Amniotic epithelial cell (primary cell): ENCODE measurements around the gene TRIM28.

Experiments used
- DNase-seq: peaks from one replicate; pipeline ENCODE4 v3.0.0-alpha.2; 2010; ENCODE audit warnings: low read depth

Gene TRIM28

GRCh38 chr19:58579473-58580142 is 35.7 kb downstream of the TRIM28 start:
- DNase-seq = no peak

DNA sequence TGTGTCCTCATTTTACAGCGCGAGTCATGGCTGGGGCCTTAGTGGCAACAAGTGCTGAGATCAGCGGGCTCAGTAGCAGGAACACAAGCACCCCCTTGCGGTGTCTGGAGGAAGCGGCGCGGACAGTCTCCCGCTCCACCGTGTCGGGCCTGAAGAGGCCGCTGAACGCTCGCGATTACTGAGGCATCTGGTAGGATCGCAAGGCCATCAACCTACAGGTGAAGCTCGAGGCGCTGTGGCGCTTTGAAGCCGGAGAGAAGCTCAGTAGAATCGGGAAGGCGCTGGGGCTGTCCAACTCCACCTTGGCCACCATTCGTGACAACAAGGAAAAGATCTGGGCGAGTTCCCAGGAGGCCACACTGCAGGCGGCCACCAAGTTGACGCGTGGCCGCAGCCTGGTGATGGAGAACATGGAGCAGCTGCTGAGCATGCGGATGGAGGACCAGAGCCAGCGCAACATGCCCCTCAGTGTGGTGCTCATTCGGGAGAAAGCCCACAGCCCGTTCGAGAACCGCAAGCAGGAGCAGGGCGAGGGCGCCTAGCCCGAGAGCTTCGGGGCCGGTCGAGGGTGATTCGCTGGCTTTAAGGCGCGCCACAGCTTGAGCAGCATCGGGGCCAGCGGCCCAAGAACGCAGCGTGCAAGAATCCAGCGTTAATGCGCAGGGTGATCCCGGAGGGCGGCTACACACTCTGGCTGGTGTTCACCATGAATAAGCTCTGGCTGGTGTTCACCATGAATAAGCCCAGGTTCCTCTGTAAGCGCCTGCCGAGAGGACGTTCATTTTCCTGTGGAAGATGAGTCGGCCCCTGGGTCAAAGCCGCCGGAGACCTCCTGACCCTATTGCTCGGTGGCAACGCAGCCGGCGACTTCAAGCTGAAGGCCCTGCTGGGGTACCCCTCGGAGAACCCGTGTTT is 37.6 kb downstream of the TRIM28 start:
- peak; percentile 88 for DNase-seq

GRCh38 chr19:58582985-58583384 is 39.1 kb downstream of the TRIM28 start:
- no peak for DNase-seq

- DNase-seq = no peak
These were observed 40.9 kb downstream of the TRIM28 start for GRCh38 chr19:58584498-58585441.

GRCh38 chr19:58585442-58586132 is 41.7 kb downstream of the TRIM28 start:
- no peak for DNase-seq

DNA sequence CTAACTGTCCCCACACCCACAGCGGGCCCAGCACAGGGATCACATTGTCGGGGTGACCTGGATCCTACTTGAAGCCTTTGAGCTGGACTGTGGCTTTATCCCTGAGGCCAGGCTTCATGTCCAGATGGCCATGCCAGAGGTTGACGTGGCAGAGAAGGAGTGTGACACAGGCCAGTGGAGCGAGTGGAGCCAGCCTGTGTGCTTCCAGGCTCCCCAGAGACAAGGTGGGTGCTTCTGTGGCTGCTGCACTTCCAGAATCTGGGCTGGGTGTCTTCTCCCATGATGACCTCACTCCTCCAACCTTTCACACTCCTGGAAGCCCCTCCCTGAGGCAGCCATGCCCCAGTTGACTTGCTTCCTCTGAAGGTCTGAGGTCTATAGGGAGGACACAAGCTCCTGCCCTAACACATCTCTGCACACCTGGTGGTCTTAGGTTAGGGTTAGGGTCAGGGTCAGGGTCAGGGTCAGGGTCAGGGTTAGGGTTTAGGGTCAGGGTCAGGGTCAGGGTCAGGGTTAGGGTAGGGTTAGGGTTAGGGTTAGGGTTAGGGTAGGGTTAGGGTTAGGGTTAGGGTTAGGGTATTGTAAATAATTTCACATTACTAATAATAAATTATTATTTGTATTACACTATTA is 42.4 kb downstream of the TRIM28 start:
- no peak for DNase-seq
